SW 1271 (cell line): ENCODE measurements around the gene ATXN7L2.

Source experiments
- DNase-seq, 2 experiments: peaks; one replicate each; lab custom pipeline; 2025; lab: John Stamatoyannopoulos, UW

Gene ATXN7L2

DNA sequence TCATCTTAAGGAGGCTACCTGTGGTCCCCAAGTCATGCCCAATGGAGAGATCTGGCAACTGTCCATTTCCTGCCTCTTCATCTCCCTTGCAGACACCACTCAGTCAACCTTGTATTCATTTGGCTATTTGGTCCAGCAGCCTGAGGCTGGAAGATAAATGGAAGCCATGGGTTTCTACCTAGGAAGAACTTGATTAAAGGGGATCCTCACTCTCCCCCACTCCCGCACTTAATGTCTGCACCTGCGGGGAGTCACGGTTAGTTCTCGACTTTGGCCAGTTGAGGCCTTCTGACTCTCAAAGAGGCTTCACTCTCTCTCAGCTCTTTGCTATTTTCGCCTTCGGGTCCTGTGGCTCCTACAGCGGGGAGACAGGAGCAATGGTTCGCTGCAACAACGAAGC is 8.4 kb upstream of the ATXN7L2 start:
- DNase-seq: no peak

DNA sequence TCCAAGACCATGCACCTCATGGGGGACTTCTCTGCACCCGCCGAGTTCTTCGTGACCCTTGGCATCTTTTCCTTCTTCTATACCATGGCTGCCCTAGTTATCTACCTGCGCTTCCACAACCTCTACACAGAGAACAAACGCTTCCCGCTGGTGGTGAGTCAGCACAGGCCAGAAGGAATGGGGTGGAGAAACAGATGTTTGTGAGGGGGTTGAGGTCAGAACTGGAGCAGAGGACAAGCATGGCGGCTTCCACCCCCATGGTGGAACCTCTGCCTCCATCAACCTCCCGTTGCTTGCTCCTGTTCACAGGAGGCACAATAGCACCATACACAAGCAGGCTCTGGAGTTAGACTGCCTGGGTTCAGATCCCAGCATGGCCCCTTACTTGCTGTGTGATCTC is 6.9 kb upstream of the ATXN7L2 start:
- DNase-seq: no peak

DNA sequence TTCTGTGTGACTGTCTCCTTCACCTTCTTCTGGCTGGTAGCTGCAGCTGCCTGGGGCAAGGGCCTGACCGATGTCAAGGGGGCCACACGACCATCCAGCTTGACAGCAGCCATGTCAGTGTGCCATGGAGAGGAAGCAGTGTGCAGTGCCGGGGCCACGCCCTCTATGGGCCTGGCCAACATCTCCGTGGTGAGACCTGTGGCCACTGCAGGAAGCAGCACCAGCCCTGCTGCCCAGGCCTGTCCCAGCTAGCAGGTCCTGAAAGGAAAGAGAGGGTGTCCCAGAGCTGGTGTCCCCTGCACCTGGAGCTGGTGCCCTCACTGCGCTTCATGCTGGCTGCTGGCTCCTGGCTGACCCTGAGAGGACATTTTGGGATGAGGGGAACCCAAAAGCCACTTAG is 5.9 kb upstream of the ATXN7L2 start:
- no peak for DNase-seq

DNA sequence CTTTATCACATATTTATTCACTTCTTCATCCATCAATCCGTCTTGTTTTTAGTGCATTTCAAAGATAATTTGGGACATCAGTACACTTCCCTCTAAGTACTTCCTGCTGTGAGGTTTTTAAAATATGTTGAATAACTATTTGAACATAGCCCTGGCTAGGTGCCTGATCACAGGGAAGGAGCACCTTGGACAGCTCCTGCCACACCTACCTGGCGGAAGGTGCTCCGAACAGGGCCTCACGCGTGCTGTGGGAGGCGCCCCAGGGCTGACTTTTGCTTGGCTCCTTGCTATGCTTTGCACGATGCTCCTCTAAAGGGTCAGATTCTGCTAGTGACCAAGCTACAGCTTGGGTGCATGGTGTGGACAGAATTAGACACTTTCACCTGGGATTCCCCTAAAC is 4.9 kb upstream of the ATXN7L2 start:
- DNase-seq: no peak

DNA sequence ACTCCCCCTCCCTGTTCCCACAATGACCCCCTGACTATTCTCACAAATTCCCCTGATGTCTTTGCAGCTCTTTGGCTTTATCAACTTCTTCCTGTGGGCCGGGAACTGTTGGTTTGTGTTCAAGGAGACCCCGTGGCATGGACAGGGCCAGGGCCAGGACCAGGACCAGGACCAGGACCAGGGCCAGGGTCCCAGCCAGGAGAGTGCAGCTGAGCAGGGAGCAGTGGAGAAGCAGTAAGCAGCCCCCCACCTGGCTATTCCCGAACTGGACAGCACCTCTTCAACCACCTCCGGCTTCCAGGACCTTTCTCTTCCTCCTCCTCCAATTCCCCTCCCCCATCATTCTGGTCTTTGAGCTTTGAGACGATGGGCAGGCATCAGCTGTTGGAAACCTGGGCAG is 4.4 kb upstream of the ATXN7L2 start:
- DNase-seq: no peak

DNA sequence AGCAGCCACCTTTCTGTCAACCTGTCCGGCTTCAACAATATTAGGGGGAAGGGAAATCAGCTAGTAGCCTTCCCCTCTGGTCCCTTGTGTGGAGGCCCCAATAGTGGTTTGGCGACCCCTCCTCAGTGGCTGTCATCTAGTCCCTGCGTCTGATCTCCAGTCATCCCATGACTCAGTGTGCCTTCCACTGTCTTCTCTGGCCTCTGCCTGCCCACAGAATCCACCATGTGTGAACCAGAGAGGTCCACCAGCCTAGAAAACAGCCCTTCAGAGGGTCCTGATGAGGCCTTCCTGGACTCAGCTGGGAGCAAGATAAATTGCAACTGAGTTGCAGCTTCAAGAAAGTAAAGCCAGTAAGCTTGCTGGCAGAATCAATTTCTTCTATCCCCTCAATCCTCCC is 3.8 kb upstream of the ATXN7L2 start:
- no peak for DNase-seq

DNA sequence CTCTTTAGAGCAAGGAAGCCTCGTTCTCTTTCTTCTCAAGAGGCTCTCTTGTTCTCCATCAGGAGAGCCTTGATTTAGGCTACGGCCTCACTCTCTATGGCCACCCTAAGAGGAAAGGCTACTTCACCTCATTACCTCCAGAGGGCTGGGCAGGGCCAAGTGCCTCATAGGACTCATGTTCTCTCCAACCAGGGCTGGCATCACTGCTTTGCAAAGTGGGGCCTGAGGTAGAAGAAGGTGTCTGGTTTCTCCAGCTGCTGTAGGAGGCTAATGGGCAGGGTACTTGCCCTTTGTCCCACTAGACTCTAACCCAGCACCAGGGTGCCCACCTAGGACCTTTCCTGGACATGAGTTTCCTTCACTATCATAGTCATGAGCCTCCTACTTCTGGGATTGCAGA is 2.1 kb upstream of the ATXN7L2 start:
- DNase-seq: no peak

DNA sequence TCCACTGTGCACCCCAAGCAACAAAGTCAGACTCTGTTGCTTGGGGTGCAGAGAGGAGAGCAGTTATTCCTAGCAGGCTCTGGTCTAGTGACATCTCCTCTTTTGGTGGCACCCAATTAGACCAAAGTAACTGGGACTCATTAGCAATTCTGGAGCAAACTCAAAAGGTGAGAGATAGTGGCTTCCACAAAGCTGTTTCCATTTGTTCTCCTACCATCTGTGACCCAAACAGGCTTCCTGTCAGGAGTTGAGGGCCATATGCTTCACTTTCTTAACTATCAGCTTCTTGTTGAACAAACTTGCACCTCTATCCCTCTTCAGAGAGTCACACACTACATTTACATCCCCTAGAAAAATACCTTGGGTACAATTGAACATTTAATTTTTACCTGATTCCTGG is 1.5 kb upstream of the ATXN7L2 start:
- no peak for DNase-seq

DNA sequence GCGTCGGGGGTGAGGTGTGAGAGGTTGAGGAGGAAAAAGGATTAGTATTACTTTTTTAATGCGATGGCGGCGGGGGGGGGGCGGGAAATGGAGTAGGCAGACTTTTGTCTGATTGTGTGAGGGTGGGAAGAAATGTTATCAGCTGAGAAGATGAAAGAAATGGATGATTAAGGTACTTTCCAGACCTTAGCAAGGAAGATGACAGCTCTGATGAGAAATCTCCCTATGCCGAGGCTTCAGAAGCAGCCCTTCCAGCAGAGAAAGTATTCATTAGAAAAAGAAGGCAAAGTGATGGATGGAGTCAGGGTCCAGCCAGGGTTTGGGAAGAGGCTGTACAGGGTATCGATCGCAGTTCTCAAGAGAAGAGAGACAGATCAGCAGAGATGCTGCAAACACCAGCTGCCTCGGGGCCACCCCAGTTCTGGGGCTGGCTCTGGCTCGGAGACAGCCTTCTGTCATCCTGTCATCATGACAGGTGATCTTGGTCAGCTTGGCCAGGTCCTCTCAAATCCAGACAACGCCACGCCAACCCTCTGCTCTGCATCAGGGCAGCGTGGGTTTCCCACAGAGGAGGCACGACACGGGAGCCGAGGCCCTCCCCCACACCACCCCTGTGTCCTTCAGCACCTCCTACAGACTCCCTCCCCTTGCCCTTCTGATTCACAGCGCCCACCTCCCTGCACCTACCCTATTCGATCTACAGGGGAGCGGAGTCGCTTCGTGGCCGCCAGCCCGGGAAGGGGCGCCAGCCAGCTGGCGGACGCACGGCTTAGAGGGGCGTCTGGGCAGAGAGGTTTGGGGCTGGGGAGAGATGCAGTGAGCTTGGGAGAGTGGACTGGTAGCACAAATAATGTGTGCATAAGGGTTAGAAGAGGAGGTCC is 674 bp upstream of the ATXN7L2 start:
- no peak for DNase-seq

DNA sequence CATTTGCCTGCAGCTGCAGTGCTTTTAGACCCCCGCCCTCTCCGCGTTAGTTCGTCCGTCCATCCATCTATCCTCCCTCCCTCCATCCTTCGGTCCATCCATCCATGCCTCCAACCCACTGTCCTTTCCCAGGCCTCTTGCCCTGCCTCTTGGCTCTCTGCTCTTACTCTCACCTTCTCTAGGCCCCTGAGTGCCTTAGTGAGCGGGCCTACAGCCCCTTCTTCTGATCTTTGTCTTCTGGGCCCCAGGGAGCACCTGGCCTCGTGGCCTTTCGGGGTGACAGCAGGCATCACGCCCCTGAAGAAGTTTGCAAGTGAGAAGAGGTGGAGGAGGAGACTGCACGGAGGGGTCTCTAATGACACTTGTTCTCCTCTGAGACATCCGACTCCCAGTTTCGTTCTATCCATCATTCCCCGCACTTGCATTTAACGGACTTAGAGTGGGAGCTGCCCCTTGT is 842 bp downstream of the ATXN7L2 start:
- DNase-seq: no peak

DNA sequence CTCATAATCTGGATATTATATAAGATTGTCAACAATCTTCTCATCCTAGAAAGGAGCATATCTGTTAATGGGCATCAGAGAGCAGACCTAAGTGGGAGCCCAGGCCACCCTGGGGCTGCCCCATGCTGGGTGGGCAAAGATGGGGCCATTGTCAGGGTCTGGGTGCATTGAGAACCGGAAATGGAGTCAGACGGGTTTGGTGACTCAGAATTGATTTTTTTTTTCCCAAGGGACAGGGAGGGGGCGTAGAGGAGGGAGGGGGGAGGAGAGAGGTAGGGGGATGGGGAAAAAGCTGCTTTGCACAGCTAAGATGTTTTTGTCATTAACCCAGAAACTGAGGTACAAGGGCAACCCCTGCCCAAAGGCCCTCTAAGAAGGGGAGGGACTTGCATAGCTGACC is 1.3 kb downstream of the ATXN7L2 start:
- DNase-seq: no peak

DNA sequence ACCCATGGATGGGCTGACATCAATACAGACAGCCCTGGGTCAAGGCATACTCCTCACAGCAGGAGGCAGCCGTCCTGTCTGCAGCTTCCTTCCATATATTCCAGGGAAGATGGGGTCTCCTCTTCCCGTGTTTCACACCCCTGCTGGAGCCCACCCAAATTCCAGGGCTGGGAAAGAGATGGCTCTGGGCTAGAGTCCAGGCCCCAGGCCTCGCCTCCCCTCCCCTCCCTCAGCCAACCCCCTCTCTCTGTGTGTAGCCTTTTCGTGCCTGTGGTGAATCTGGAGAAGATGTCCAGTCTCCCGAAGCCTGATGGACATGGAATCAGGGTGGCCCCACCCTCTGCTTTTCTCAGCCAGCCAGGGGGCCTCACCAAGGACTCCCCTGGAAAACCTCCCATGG is 3.6 kb downstream of the ATXN7L2 start:
- no peak for DNase-seq

DNA sequence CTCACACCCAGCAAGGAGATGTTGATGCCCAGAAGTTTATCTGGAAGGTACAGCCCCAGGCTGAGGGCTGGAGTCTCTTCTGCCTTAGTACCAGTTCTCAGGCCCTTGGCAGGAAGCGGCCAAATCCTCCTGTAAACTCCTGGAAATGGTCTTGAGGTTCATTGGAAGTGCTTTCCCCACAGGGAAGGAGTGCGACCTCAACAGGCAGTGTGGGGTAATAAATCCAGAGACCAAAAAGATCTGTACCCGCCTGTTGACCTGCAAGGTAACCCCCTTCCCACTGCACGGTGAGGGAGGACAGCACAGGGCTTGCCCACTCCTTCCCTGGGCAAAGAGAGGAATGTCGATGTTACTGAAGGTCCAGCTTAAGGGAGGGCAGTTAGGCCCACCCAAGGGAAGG is 4.5 kb downstream of the ATXN7L2 start:
- no peak for DNase-seq

DNA sequence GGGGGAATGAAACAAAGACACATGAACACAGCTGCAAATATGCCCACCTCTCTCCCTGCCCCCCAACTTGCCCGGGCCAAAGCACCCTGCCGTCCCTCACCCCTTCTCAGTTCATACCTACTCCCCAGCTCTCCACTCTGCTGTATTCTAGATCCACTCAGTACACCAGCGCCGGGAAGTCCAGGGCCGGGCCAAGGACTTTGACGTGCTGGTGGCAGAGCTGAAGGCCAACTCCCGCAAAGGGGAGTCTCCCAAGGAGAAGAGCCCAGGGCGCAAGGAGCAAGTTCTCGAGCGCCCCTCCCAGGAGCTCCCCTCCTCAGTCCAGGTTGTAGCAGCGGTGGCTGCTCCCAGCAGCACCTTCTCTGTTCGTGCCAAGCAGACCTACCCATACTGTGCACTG is 5.0 kb downstream of the ATXN7L2 start:
- DNase-seq: no peak

DNA sequence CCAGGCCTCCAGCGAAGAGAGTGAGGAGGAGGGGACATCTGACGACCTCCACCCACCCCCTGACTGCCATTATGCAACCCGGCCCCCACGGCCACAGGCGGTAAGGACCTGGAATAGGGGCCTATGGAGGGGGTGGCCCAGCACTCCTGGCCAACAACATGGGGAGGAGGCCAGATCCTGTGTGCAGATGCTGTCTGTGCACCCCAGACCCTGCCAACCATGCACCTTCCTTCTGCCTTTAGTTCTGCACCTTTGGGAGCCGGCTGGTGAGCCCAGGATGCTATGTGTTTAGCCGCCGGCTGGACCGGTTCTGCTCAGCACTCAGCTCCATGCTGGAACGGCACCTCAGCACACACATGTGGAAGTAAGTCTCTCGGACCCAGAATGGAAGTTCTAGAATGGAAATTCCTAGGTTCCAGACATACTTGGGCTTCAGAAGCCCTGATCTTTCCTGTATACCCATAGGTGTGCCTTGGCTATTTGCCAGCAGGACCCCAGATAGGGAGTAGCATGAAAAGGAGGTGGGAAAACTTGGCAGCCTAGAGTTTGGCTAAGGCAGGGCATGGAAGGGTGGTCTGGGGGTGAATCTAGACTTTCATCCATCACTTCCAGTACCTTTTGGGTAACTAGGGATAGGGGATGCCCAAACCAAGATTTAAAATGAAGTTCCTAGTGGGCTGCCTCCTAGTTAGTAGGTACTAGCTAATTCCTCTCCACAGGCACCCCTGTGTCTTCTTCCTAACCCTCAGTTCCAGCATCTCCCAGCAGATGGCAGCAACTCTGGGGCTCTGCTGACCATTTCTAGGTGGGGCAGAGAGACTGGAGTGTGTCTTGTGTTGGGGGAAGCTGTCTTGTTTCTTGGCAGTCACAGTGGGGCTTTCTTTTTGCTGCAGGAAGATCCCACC is 6.6 kb downstream of the ATXN7L2 start:
- DNase-seq: peak in 1 of 2 experiments; percentile 36

DNA sequence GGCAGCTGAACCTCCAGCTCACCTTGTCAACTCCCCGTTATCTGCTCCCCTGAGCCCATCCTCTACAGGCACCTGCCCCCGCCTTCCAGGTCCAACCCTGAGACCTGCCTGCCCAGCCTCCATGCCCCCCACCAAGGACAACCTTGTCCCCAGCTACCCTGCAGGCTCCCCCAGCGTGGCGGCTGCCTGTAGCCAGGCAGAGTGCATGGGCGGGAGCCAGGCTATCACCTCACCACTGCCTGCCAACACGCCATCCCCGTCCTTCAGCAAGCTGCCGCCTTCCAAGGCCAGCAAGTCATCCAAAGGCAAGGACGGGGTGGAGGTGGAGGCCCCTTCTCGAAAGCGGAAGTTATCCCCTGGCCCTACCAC is 7.2 kb downstream of the ATXN7L2 start:
- DNase-seq: no peak

DNA sequence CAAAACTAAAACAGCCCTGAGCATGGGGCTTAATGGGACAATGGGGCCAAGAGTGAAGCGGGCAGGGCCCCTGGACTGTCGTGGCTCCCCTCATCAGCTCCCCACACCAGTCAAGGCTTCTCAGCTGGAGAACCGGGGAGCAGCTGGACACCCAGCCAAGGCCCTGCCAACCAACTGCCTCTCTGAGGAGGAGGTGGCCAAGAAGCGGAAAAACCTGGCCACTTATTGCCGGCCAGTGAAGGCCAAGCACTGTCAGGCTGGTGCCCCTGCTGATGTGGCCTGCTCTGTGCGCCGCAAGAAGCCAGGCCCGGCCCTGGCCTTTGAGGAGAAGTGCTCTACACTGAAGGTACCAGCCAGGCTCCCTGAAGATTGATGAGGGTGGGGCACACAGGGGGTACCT is 7.7 kb downstream of the ATXN7L2 start:
- DNase-seq: no peak

DNA sequence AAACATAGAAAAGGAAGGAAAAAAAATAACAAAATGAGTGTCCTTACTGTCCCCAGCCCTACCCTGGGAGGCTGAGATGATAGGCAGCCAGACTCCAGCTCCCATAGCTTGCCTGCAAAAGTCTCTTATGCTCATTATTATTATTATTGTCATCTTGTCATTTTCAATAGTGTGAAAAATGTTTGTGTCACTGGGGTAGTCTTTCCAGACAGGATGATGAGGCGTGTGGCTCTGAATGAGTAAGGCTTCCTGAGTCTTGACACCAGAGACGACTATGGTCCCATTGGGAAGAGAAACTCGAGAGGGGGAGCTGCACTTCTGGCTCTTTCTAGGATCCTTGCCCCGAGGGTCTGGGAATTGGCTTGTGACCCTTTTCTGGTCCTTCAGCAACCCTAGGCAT is 9.1 kb downstream of the ATXN7L2 start:
- no peak for DNase-seq

DNA sequence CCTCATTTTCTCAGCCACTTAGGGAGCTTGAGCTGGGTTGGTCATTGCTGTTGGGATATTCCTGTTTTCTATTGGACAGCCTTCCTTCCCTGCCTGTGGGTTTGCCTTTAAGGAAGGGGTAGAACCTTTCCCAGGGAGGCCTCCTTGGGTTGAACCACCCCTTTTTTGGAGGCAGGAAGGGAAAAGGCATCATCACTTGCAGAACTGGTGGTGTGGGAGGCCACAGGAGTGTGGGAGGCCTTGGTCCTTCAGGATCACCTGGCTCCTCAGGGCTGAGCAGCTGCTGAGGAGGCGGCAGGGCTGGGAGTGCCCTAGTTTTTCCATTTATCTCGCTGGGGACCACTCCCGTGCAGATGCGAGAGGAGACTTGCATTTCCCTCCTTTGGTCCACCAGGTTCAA is 9.5 kb downstream of the ATXN7L2 start:
- no peak for DNase-seq

DNA sequence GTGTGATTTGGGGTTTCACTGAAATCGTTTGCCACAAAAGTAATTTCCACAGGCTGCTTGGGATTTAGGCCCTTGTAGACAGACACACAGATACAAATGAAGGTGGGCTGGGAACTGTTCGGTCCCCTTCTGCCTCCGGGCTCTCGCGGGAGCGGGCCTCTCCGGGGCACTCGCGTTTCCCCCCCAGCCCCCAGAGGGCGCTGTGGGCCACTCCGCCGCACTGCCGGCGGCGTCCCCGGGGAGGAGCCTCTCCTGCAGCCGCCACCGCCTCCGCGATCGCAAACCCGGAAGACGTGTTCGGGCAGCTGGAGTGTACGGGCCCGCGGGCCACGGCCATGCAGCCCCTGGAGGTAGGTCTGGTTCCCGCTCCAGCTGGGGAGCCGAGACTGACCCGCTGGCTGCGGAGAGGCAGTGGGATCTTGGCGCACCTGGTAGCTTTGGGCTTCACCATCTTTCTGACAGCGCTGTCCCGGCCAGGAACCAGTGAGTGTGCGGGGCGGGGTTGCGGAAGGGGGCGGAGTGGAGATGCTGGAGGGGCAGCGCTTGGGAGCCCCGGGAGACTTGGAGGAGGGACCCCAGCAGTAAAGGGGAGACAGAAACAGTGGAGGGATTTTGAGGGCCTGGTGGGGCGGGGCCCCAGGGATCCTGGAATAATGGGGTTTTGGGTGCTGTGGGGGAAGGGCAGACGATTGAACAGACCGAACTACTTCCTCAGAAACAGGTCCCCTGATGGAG is 10.3 kb downstream of the ATXN7L2 start, which contains the start of gene CYB561D1:
TSS of gene CYB561D1 (plus strand) at position 290 of the 735 bp plus-strand sequence. CDS start at position 336, 46 bp downstream.
- DNase-seq: peak in 1 of 2 experiments; percentile 82

DNA sequence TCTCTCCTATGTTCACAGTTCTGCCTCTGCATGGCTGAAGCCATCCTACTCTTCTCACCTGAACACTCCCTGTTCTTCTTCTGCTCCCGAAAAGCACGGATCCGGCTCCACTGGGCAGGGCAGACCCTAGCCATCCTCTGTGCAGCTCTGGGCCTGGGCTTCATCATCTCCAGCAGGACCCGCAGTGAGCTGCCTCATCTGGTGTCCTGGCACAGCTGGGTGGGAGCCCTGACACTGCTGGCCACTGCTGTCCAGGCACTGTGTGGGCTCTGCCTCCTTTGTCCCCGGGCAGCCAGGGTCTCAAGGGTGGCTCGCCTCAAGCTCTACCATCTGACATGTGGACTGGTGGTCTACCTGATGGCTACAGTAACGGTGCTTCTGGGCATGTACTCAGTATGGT is 12.0 kb downstream of the ATXN7L2 start:
- DNase-seq: no peak

DNA sequence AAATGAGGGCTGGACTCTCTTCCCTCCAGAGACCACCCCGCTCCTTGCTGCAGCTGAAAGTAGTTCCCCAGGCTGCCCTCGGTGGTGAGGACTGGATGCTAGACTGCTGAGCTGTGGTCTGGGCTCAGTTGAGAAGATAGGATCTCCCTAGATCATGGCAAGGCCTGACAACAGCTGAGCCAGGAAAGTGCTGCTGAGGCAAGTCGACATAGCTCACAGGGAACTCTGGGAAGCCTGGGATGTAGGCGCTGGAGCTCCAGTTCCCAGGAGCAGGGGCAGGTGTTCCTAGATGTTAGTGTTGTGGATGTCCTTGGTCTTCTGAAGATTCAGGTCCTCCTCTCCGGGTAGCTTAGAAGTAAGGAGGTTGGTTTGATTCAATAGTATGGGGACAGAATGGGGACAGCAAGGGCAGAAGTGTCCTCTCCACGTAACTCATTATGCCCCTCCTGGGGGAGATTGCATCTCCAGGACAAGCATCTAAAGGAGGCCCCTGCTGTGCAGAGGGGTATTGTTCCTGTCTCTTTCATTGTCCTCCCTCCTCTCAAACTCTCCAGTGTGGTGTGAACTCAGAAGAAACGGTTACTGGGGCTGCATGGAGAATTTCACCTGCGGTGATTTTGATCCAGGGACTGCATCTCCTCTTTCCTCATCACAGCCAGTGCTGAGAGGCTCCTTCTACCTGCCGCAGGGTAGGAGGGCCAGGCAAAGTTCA is 13.9 kb downstream of the ATXN7L2 start:
- DNase-seq: no peak
